ENCODE measurements around the gene FTH1.

FTH1 gene

DNA sequence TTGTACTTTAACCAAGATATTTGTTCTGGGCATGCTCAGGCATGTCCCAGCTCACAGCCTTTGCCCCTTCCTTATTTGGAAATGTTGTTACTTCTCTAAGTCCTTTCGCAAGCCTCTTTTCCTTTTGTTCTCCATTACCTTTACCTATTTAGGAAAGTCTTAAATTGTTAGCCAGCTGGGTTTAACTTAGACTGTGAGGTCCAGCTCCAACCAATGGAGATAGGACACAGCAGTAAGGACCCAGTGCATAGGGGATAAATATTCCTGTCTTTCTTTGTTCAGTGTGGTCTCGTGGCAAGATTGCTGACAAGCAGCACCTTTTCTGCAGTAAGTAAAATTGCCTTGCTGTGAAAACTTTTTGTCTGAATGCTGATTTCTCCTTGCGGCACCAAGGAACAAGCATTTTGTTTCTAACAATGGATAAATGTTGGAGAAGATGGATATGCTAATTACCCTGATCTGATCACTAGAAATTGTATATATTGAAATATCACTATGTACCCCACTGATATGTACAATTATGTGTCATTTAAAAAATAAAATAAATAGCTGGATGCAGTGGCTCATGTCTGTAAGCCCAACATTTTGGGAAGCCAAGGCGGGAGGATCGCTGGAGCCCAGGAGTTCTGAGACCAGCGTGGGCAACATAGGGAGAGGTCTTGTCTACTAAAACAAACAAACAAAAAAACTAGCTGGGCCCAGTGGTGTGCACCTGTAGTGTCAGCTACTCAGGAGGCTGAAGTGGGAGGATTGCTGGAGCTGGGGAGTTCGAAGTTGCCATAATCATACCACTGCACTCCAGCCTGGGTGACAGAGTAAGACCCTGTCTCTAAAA lies 31.9 kb upstream of the FTH1 start:
- Mint-ChIP-seq H3K4me1 (peaks cover 0 to 2% of the 10 kb centered on the region in 2 donors), H3K36me3 (peaks cover 17 to 18% of the 10 kb centered on the region in 2 donors), H3K9me3 (peaks cover 9% of the 10 kb centered on the region in 2 donors), H3K4me3 (no peak overlapping the region), H3K27ac (no peak overlapping the region), H3K27me3 (peaks cover 0 to 6% of the 10 kb centered on the region in 2 donors)
- ATAC-seq (replicated peaks) = no peak
- DNase-seq = no peak

DNA sequence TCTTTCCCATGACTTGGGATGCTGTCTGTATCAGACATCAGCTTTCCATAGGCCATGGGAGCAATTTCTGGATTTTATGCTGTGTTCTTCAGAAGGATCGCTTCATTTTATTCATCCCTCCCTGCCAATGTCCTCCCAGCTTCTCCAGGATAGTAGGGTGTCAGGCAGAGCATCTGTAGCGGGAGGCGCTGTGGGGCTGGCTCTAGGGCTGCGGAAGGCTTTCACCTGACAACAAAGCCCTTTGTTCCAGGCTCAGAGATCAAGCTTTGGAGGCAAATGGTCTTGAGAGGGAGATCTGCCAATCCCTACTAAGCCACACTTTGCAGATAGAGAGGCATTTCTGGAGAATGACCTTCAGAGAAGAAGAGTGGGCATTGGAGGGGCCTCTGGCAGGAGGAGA lies 29.5 kb upstream of the FTH1 start:
- Mint-ChIP-seq H3K27me3 (no peaks in the 10 kb centered on the region), H3K9me3 (peaks cover 9 to 11% of the 10 kb centered on the region in 2 donors), H3K4me1 (no peaks in the 10 kb centered on the region), H3K36me3 (peaks cover 15 to 17% of the 10 kb centered on the region in 2 donors), H3K27ac (no peak overlapping the region), H3K4me3 (no peak overlapping the region)
- no peak for ATAC-seq (replicated peaks)
- no peak for DNase-seq

- Mint-ChIP-seq H3K27me3 (no peaks in the 10 kb centered on the region), H3K4me3 (no peak overlapping the region), H3K9me3 (peaks cover 9 to 11% of the 10 kb centered on the region in 2 donors), H3K4me1 (peaks cover 0 to 7% of the 10 kb centered on the region in 2 donors), H3K27ac (no peak overlapping the region), H3K36me3 (peaks cover 15 to 17% of the 10 kb centered on the region in 2 donors)
- ATAC-seq (replicated peaks) = no peak
- DNase-seq = no peak
These were observed 27.5 kb upstream of the FTH1 start for GRCh38 chr11:61994981-61995380.

GRCh38 chr11:61985869-61986268 lies 18.4 kb upstream of the FTH1 start:
- Mint-ChIP-seq H3K27me3 (peaks cover 6 to 11% of the 10 kb centered on the region in 2 donors), H3K4me3 (no peak overlapping the region), H3K9me3 (peaks cover 0 to 7% of the 10 kb centered on the region in 2 donors), H3K36me3 (peaks cover 9 to 11% of the 10 kb centered on the region in 2 donors), H3K27ac (no peak overlapping the region), H3K4me1 (peaks cover 6 to 18% of the 10 kb centered on the region in 2 donors)
- ATAC-seq (replicated peaks) (no peak), DNase-seq (no peak)

DNA sequence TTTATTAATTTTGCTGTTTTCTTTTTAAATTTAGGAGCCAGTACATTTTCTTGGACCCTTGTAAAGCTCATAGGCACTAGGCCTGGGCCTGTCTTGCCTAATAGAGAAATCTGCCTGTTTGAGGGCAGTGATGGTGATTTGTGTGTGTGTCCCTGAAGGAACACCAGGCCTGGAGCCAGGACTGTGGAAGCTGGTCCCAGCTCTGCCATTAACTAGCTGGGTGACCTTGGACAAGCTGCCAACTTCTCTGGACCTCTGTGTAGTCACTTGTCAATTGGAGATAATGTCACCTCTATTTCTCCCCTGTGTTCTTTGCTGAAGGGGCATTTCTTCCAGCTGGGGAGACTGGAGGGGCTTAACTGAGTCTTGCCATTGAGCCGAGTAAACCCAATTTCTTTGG lies 16.0 kb upstream of the FTH1 start:
- peaks cover 6 to 11% of the 10 kb centered on the region in 2 donors for H3K27me3 Mint-ChIP-seq
- H3K36me3 Mint-ChIP-seq = peaks cover 9 to 11% of the 10 kb centered on the region in 2 donors
- H3K27ac Mint-ChIP-seq = no peak overlapping the region
- no peak for ATAC-seq (replicated peaks)
- DNase-seq = no peak
- peaks cover 7 to 9% of the 10 kb centered on the region in 2 donors for H3K4me1 Mint-ChIP-seq
- peaks cover 0 to 4% of the 10 kb centered on the region in 2 donors for H3K9me3 Mint-ChIP-seq
- H3K4me3 Mint-ChIP-seq = no peak overlapping the region

DNA sequence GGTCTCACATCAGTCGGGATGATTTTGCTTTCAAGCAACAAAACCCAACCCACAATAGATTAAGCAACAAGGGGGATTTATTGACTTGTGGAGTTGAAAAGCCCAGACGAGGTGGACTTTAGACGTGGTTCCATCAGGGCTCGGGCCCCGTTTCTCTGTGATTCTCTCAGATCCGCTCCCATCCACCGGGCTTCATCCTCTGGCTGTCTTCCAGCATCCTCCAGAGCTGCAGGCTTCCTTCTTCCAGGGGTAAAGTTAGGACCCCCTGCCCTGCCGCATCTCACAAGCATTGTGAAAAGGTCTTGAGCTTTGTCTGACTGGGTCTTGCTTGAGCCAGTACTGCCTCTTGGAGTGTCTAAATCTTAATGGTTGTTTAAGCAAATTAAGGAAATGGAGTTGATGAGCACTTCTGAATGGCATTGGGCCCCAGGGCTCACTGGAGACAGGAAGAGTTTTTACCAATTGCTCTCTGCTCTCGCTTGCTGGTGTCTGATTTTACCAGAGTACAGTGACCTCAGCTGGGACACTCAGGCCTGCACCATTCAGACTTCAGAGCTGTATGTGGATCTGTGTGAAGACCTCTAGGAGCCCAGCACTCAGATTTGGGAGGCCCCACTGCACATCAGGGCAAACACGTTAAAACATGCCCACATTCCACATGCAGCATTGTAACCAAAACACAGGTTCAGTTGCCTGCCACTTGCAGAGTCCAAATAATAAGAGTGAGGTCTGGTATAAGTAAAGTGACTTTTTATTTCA lies 13.5 kb upstream of the FTH1 start:
- Mint-ChIP-seq H3K4me3 (no peak overlapping the region), H3K4me1 (peaks cover 7 to 9% of the 10 kb centered on the region in 2 donors), H3K27me3 (peaks cover 0 to 1% of the 10 kb centered on the region in 2 donors), H3K27ac (no peak overlapping the region), H3K9me3 (no peaks in the 10 kb centered on the region), H3K36me3 (peaks cover 2% of the 10 kb centered on the region in 2 donors)
- ATAC-seq (replicated peaks) (no peak), DNase-seq (no peak)

DNA sequence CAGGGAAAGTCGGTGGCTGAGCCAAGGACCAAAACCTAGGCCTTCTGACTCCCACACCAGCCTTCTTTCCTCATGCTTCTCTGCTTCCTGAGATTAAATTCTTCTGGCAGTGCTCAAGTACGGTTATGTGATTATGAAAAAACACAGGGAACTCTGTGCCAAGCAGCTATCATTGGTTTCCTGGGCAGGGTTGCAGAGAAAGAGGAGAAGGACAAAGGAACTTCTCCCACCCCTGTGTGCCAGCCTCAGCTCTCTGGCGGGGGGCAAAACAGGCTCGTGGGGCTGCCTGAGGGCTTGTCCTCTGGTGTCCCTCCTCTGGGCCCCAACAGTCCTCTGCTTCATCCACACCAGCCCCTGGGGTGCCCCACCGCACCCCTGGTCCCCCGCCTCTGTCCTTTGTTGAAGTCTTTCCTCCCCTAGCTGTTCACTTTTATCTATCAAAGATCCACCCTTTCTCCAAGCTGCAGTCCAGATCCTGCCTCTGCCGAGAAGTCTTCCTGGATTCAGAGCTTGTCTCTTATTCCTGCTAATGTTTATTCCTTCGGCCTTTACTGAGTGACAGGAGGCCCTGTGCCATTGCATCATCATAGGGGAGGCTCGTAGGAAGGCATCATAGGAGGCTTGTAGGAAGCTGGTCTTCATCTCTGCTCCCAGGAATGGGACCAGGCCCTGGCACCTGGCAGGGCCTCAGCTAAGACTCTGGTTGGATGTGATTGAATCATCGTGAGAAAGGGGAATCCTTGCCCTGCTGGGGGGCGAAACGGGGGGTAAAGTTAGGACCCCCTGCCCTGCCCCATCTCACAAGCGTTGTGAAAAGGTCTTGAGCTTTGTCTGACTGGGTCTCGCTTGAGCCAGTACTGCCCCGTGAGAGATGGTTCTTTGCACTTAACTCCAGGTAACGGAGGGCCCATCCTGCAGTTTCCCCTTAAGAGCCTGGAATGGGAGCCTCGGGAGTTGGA lies 11.5 kb upstream of the FTH1 start:
- H3K4me3 Mint-ChIP-seq = no peak overlapping the region
- no peaks in the 10 kb centered on the region for H3K27me3 Mint-ChIP-seq
- H3K27ac Mint-ChIP-seq = no peak overlapping the region
- H3K36me3 Mint-ChIP-seq = no peaks in the 10 kb centered on the region
- peaks cover 10 to 21% of the 10 kb centered on the region in 2 donors for H3K4me1 Mint-ChIP-seq
- DNase-seq (no peak), ATAC-seq (replicated peaks) (no peak)
- H3K9me3 Mint-ChIP-seq = no peaks in the 10 kb centered on the region

GRCh38 chr11:61976813-61977475 lies 9.5 kb upstream of the FTH1 start:
- Mint-ChIP-seq H3K9me3 (no peaks in the 10 kb centered on the region), H3K27ac (no peak overlapping the region), H3K4me1 (peaks cover 17 to 34% of the 10 kb centered on the region in 2 donors), H3K27me3 (no peaks in the 10 kb centered on the region), H3K36me3 (peaks cover 0 to 3% of the 10 kb centered on the region in 2 donors), H3K4me3 (no peak overlapping the region)
- DNase-seq (no peak), ATAC-seq (replicated peaks) (no peak)

- H3K4me3 Mint-ChIP-seq = no peak overlapping the region
- H3K9me3 Mint-ChIP-seq = no peaks in the 10 kb centered on the region
- peaks cover 22 to 37% of the 10 kb centered on the region in 2 donors for H3K4me1 Mint-ChIP-seq
- no peaks in the 10 kb centered on the region for H3K27me3 Mint-ChIP-seq
- no peak overlapping the region for H3K27ac Mint-ChIP-seq
- H3K36me3 Mint-ChIP-seq = peaks cover 0 to 3% of the 10 kb centered on the region in 2 donors
- DNase-seq (no peak), ATAC-seq (replicated peaks) (no peak)
These were observed 9.0 kb upstream of the FTH1 start for GRCh38 chr11:61976420-61976800.

GRCh38 chr11:61975638-61976419 lies 8.4 kb upstream of the FTH1 start:
- ATAC-seq (replicated peaks) (no peak), DNase-seq (no peak)
- H3K4me3 Mint-ChIP-seq = no peak overlapping the region
- H3K9me3 Mint-ChIP-seq = no peaks in the 10 kb centered on the region
- H3K36me3 Mint-ChIP-seq = peaks cover 0 to 3% of the 10 kb centered on the region in 2 donors
- no peaks in the 10 kb centered on the region for H3K27me3 Mint-ChIP-seq
- H3K27ac Mint-ChIP-seq = no peak overlapping the region
- H3K4me1 Mint-ChIP-seq = peaks cover 26 to 43% of the 10 kb centered on the region in 2 donors

DNA sequence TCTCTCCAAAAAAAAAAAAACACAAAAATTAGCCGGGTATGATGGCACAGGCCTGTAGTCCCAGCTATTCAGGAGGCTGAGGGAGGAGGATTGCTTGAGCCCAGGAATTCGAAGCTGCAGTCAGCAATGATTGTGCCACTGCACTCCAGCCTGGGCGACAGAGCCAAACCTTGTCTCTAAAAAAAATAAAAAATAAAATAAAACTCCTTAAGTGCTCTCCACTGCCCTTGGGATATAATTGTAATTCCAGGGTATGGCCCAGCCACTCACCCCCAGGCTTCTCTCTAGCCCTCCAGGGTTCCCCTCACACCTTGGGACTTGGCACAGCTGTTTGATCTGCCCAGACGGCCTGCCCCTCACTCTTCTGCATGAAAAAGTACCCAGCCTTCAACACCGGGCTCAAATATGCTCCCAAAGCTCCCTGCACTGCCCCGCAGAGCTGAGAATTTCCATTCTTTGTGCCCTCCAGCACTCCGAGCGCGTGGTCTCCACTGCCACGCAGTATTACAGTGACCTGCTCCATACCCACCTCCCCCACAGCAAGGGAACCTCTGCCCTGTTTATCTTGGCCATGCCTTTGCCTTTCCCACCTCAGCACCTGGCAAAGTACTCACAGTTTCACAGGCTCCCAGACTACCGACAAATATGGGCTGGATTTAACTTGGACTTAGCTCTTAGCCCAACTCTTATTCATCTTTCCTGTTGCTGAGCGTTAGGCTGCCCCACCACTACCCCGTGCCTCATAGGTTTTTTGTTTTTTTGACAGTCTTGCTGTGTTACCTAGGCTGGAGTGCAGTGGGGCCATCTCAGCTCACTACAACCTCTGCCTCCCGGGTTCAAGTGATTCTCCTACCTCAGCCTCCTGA lies 7.6 kb upstream of the FTH1 start:
- Mint-ChIP-seq H3K27ac (peak overlapping the region; percentile 21), H3K4me3 (no peak overlapping the region), H3K36me3 (peaks cover 0 to 3% of the 10 kb centered on the region in 2 donors), H3K9me3 (no peaks in the 10 kb centered on the region), H3K27me3 (no peaks in the 10 kb centered on the region), H3K4me1 (peaks cover 28 to 51% of the 10 kb centered on the region in 2 donors)
- no peak for DNase-seq
- no peak for ATAC-seq (replicated peaks)

DNA sequence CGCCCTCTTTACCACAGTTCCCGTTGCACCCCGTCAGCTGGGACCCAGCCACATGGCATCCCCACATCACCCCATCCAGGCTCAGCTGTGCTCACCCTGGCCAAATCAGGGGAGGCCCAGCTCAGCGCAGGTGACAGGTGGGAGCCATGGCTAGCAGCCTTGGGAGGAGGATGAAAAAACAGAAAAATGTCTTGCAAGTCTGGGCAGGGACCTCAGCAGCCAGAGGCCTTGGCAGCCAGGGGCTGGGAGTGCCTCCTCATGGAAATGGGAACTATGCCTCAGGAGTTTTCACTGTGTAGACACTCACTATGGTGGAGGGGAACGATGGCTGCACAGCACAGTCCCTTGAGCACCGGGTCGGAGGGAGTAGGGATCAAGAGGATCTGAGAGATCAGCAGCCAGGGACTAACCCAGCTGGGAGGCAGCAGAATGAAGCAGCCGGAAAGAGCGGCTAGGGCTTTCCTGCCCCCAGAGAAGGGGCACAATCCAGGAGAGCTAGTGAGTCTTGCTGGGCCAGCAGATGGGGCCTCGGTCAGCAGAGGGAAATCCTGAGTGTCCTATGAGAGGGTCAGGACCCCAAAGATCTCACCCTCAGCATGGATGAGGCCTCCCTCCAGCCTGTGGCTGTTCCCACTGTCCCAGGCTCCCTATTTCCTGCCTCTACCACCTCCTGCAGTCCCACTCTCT lies 6.2 kb upstream of the FTH1 start:
- H3K36me3 Mint-ChIP-seq = peaks cover 3 to 4% of the 10 kb centered on the region in 2 donors
- H3K27ac Mint-ChIP-seq = peak overlapping the region; percentile 72
- no peak overlapping the region for H3K4me3 Mint-ChIP-seq
- H3K27me3 Mint-ChIP-seq = no peaks in the 10 kb centered on the region
- peaks cover 35 to 65% of the 10 kb centered on the region in 2 donors for H3K4me1 Mint-ChIP-seq
- H3K9me3 Mint-ChIP-seq = no peaks in the 10 kb centered on the region
- ATAC-seq (replicated peaks) (no peak), DNase-seq (no peak)
